ENCODE data around the gene SHLD1.

Gene SHLD1

DNA sequence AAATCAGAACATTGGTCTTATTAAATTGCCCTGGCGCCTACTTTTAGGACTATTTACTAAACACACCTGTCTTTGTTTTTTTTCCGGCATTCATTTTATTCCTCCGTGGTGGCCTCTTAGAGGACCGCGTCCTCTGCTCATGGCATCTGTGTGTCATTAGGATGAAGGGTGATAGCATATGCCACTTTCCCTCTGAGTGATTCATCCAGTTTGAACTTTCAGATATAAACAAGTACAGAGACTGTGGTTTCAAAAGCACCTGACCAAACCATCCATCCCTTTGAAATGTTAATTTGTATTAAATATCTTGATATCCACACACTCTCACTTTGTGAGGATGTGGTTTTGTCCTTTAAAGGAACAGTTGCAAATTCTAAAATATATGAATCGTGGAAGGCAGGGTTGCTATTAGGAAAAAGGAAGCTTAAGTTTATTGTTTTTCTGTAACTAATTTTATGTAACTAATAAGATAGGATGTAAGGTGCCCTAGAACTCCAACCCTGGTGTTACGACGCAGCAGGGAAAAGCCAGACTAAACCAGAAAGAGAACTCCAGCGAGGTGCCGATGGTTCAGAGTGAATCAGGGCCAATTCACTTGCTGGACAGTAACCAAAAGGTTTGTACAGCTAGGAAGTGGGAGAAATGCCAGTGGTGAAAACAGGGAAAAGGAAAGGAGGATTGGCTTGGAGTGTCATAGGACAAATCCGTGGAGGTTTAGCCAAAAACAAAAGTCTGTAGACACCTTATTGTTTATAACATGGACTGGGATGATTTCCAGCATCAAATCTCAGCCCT is 98.7 kb downstream of the SHLD1 start:
- Histone ChIP-seq H3K9me3 (no peaks in the 10 kb centered on the region), H3K4me3 (ENCODE audit: low read depth, low read length) (no peak overlapping the region), H3K36me3 (no peaks in the 10 kb centered on the region), H3K27me3 (no peaks in the 10 kb centered on the region), H3K4me1 (peaks cover 33% of the 10 kb centered on the region)
- DNase-seq = no peak
- TF ChIP-seq, protein P1, sequence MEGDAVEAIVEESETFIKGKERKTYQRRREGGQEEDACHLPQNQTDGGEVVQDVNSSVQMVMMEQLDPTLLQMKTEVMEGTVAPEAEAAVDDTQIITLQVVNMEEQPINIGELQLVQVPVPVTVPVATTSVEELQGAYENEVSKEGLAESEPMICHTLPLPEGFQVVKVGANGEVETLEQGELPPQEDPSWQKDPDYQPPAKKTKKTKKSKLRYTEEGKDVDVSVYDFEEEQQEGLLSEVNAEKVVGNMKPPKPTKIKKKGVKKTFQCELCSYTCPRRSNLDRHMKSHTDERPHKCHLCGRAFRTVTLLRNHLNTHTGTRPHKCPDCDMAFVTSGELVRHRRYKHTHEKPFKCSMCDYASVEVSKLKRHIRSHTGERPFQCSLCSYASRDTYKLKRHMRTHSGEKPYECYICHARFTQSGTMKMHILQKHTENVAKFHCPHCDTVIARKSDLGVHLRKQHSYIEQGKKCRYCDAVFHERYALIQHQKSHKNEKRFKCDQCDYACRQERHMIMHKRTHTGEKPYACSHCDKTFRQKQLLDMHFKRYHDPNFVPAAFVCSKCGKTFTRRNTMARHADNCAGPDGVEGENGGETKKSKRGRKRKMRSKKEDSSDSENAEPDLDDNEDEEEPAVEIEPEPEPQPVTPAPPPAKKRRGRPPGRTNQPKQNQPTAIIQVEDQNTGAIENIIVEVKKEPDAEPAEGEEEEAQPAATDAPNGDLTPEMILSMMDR (IDR thresholded peaks at IDR 0.05; ENCODE audit: low read depth, low read length) = no peak

DNA sequence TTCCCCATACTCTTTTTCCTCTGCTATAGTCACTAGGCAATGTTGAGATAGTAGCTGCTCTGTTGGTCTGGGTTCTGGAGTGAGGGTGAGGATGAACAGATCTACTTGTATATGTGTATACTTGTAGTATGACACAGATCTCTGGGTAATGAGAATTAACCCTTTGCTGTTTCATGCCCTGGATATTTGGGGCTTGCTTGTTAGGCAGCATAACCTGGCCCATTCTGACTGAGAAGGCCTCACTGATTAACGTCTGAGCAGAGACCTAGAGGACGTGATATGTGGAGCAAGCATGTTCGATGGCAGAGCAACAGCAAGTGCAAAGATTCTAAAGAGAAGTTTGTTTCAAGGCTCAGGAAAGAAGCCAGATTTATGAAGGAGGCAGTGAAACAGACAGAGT is 105.7 kb downstream of the SHLD1 start:
- Histone ChIP-seq H3K27me3 (no peaks in the 10 kb centered on the region), H3K9me3 (no peaks in the 10 kb centered on the region), H3K4me3 (ENCODE audit: low read depth, low read length) (no peak overlapping the region), H3K36me3 (no peaks in the 10 kb centered on the region), H3K4me1 (no peaks in the 10 kb centered on the region)
- no peak for DNase-seq
- TF ChIP-seq, protein P1 (IDR thresholded peaks at IDR 0.05; ENCODE audit: low read depth, low read length) = no peak

DNA sequence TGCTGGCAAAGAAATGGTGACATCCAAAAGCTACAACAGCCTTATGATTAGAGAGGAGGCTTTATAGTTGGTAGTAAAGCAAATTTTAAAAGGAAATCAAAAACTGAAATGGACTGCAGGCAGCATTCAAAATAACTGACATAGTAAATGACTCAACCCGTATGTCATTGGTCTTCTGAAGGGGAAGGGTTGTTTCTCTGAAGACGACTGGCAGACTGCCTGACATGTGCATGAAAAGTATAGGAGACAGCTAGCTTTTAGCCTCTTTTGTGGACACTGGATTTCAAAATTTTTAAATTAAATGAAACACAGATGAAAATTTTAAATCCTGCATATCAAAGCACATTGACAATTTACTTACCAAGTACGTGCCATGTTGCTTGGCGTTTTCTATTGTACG is 109.4 kb downstream of the SHLD1 start:
- no peak for DNase-seq
- no peak overlapping the region for H3K4me3 ChIP-seq (ENCODE audit: low read depth, low read length)
- H3K36me3 ChIP-seq = no peaks in the 10 kb centered on the region
- TF ChIP-seq, protein P1 (IDR thresholded peaks at IDR 0.05; ENCODE audit: low read depth, low read length) = no peak
- no peaks in the 10 kb centered on the region for H3K9me3 ChIP-seq
- no peaks in the 10 kb centered on the region for H3K27me3 ChIP-seq
- no peaks in the 10 kb centered on the region; the same call in none of the 2 replicates for H3K4me1 ChIP-seq

DNA sequence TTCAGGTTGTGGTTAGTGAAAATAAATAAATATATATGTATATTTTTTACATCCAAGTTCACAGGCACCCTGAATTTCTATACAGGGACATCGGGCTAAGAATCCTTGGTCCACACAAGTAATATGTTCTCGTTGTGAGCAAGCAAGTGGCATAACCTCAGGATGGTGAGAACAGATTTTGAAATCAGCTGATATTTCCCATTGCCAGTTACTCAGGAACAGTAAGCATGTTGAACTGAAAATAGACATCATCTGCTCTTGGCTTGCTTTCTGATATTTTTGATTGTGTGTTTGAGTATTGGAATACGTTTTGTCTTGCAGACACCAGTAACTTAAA is 112.5 kb downstream of the SHLD1 start:
- DNase-seq = no peak
- Histone ChIP-seq H3K36me3 (no peaks in the 10 kb centered on the region), H3K9me3 (0 out of 2 replicates have a peak, but pooled peaks cover 2% of the 10 kb centered on the region), H3K4me1 (peaks cover 10% of the 10 kb centered on the region), H3K27me3 (no peaks in the 10 kb centered on the region), H3K4me3 (ENCODE audit: low read depth, low read length) (no peak overlapping the region)
- TF ChIP-seq, protein P1 (IDR thresholded peaks at IDR 0.05; ENCODE audit: low read depth, low read length) = no peak

DNA sequence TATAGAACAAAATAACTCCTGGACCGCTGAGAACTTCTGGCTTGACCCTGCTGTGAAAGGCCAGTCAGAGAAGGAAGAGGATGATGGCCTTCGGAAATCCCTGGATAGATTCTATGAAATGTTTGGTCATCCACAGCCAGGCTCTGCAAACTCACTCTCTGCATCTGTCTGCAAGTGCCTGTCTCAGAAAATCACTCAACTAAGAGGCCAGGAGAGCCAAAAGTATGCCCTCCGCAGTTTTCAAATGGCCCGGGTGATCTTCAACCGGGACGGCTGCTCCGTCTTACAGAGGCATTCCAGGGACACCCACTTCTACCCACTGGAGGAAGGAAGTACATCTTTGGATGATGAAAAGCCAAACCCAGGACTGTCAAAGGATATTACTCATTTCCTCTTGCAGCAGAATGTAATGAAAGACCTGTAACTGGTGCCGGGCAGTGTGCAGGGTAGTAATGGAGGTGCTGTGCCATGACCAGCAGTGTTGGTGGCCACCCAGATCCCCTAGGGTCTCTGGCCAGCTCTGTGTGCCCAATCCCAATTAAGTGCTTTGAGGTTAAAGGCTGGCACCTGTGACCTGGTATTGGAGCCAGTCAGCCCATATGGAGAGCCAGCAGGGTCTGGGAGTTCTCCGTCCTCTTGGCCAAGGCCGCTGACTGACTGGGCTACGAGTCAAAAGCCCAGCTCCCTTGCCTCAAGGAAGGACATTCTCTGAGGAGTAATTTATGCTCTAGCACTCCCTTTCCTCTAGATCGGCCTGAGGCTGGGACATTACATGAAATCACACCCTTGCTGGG is 113.0 kb downstream of the SHLD1 start:
- Histone ChIP-seq H3K36me3 (no peaks in the 10 kb centered on the region), H3K4me1 (peaks cover 10% of the 10 kb centered on the region), H3K4me3 (ENCODE audit: low read depth, low read length) (no peak overlapping the region), H3K9me3 (0 out of 2 replicates have a peak, but pooled peaks cover 2% of the 10 kb centered on the region), H3K27me3 (no peaks in the 10 kb centered on the region)
- TF ChIP-seq, protein P1 (IDR thresholded peaks at IDR 0.05; ENCODE audit: low read depth, low read length) = no peak
- no peak for DNase-seq

DNA sequence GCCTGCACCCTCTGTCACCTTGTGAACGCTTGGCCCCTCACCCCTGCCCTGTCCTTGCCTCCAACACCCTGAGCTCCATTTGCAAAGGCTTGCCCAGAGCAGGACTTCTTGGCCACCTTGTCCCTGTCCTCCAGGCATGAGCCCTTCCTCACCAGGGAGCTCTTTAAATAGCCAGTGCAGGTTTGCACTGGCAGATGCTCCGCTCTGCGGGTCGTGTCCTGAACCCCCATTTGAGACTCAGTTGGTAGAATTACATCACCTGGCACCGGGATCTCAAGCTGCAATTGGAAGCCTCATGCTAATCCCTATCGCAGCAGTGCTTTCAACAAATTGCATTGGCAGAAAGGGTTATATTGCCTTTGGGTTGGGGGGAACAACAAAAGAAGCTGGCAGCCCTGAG is 114.2 kb downstream of the SHLD1 start:
- Histone ChIP-seq H3K36me3 (no peaks in the 10 kb centered on the region), H3K9me3 (0 out of 2 replicates have a peak, but pooled peaks cover 2% of the 10 kb centered on the region), H3K27me3 (no peaks in the 10 kb centered on the region), H3K4me3 (ENCODE audit: low read depth, low read length) (no peak overlapping the region), H3K4me1 (peaks cover 10% of the 10 kb centered on the region)
- TF ChIP-seq, protein P1 (IDR thresholded peaks at IDR 0.05; ENCODE audit: low read depth, low read length) = no peak
- no peak for DNase-seq
